GM23248 (cell line): Measurements from ENCODE around the gene CIPC. TPM values are rescaled to one million over a fixed set of nuclear protein-coding genes. Genes with fewer than 3 reads are reported as not detected.
A peak's percentile ranks its signal among the peaks of the same experiment; 100 is the strongest.

Experiments used
- DNase-seq: peaks from one replicate; pipeline ENCODE4 v3.0.0-alpha.2; 2015
- H2AFZ ChIP-seq: fragments of 200-600 bp; sonication (generic); 2 replicates; pipeline ENCODE4 v1.6.1; 2016; ENCODE audit warnings: antibody characterized with exemption
- H3F3A ChIP-seq: fragments of 200-600 bp; sonication (generic); 2 replicates; pipeline ENCODE4 v1.6.1; 2016; ENCODE audit warnings: mild to moderate bottlenecking, antibody characterized with exemption, mixed run types; ENCODE audit not compliant: insufficient read depth
- H3K27ac ChIP-seq: fragments of 200-600 bp; sonication (generic); 2 replicates; pipeline ENCODE4 v1.5.1; 2016; ENCODE audit warnings: mild to moderate bottlenecking
- H3K27me3 ChIP-seq: fragments of 200-600 bp; sonication (generic); replicated peaks from 2 replicates; pipeline ENCODE4 v1.6.1; 2016; ENCODE audit warnings: mild to moderate bottlenecking; ENCODE audit not compliant: insufficient read depth
- H3K36me3 ChIP-seq: fragments of 200-600 bp; sonication (generic); 2 replicates; pipeline ENCODE4 v1.6.1; 2016; ENCODE audit warnings: low read depth, mild to moderate bottlenecking
- H3K4me1 ChIP-seq: fragments of 200-600 bp; sonication (generic); 2 replicates; pipeline ENCODE4 v1.6.1; 2016; ENCODE audit warnings: mild to moderate bottlenecking; ENCODE audit not compliant: insufficient read depth
- H3K4me2 ChIP-seq: fragments of 200-600 bp; sonication (generic); one replicate; pipeline ENCODE4 v1.6.1; 2016; ENCODE audit warnings: mild to moderate bottlenecking; ENCODE audit not compliant: unreplicated experiment
- H3K4me3 ChIP-seq: fragments of 200-600 bp; sonication (generic); 2 replicates; pipeline ENCODE4 v1.5.1; 2016; ENCODE audit warnings: mild to moderate bottlenecking
- H3K79me2 ChIP-seq: fragments of 200-600 bp; sonication (generic); 2 replicates; pipeline ENCODE4 v1.6.1; 2016; ENCODE audit warnings: mild to moderate bottlenecking; ENCODE audit not compliant: insufficient read depth
- H3K9ac ChIP-seq: fragments of 200-600 bp; sonication (generic); 2 replicates; pipeline ENCODE4 v1.6.1; 2016; ENCODE audit warnings: mild to moderate bottlenecking
- H3K9me2 ChIP-seq: fragments of 200-600 bp; sonication (generic); 2 replicates; pipeline ENCODE4 v1.6.1; 2016; ENCODE audit warnings: mixed run types, mild to moderate bottlenecking, moderate library complexity; ENCODE audit not compliant: insufficient read depth
- H3K9me3 ChIP-seq: fragments of 200-600 bp; sonication (generic); one replicate; pipeline ENCODE4 v1.6.1; 2017; ENCODE audit warnings: low read depth
- H4K20me1 ChIP-seq: fragments of 200-600 bp; sonication (generic); 2 replicates; pipeline ENCODE4 v1.6.0; 2016; ENCODE audit not compliant: insufficient read depth
- EZH2 ChIP-seq: fragments of 200-600 bp; sonication (generic); IDR thresholded peaks from 2 replicates; pipeline ENCODE4 v1.6.1; 2018; ENCODE audit warnings: antibody characterized with exemption, mild to moderate bottlenecking; ENCODE audit not compliant: insufficient read depth, poor library complexity, severe bottlenecking
- EZH2phosphoT487 ChIP-seq: fragments of 200-600 bp; sonication (generic); IDR thresholded peaks from 2 replicates; pipeline ENCODE4 v1.6.1; 2018; ENCODE audit warnings: antibody characterized with exemption, moderate library complexity, mild to moderate bottlenecking, low read depth; ENCODE audit not compliant: insufficient read depth
- WGBS, 2 experiments: methylation state at CpG; one replicate each; pipeline ENCODE4 v1.1.6; 2015 to 2017; ENCODE audit warnings: low lambda C conversion rate in 2 of 2, low coverage in 1 of 2; ENCODE audit errors: missing lambda C conversion rate in 2 of 2; 5-methylcytosine and 5-hydroxymethylcytosine counted together
- in situ Hi-C: fragments of 300-500 bp; cut with MboI; formaldehyde crosslinking; loops from 2 replicates; pipeline ENCODE4 v1.15.0; 2020
- polyA plus RNA-seq: library from polyadenylated mRNA; unstranded; fragments of >200 nt; fragmentation: Nextera tagmentation; extraction: Ambion mirVana; gene quantifications from 2 replicates; pipeline ENCODE4 v1.2.1, GENCODE V29; 2016
- total RNA-seq: library from RNA; depleted of rRNA; stranded (reverse); fragments of >200 nt; shearing (Covaris generic); gene quantifications from 2 replicates; pipeline ENCODE4 v1.2.3, GENCODE V29; 2014

Gene CIPC
- total and polyA plus RNA-seq, 2 experiments from 2014 or later = 5.5 to 10.8 TPM

- Histone ChIP-seq H3K9ac (no peak overlapping the region), H3K27me3 (peaks cover 13% of the 10 kb centered on the region), H4K20me1 (no peaks in the 10 kb centered on the region), H2AFZ (no peak overlapping the region), H3K4me2 (no peak overlapping the region), H3K9me2 (no peaks in the 10 kb centered on the region), H3K4me1 (no peaks in the 10 kb centered on the region), H3F3A (no peaks in the 10 kb centered on the region), H3K36me3 (no peaks in the 10 kb centered on the region), H3K79me2 (no peaks in the 10 kb centered on the region), H3K27ac (no peak overlapping the region), H3K4me3 (no peak overlapping the region), H3K9me3 (no peaks in the 10 kb centered on the region)
- WGBS, 2 experiments = 60 to 79% methylated on average over 3 of the region's 3 CpGs
- in situ Hi-C loops = loop anchor here (10.0 kb wide), 1 partner anchor 141 kb away; no protein-coding TSS in a partner anchor
- DNase-seq = no peak
- TF ChIP-seq EZH2phosphoT487 (no peak), EZH2 (no peak)
Observed at GRCh38 chr14:77153802-77154201, 55.7 kb downstream of the CIPC start.

GRCh38 chr14:77154421-77154820 lies 56.4 kb downstream of the CIPC start:
- Histone ChIP-seq H4K20me1 (no peaks in the 10 kb centered on the region), H3K9ac (no peak overlapping the region), H3K4me2 (no peak overlapping the region), H3K36me3 (no peaks in the 10 kb centered on the region), H2AFZ (no peak overlapping the region), H3K9me3 (no peaks in the 10 kb centered on the region), H3K27me3 (peaks cover 13% of the 10 kb centered on the region), H3K27ac (no peak overlapping the region), H3K4me3 (no peak overlapping the region), H3K9me2 (no peaks in the 10 kb centered on the region), H3K4me1 (no peaks in the 10 kb centered on the region), H3K79me2 (no peaks in the 10 kb centered on the region), H3F3A (no peaks in the 10 kb centered on the region)
- in situ Hi-C loops = loop anchor here (10.0 kb wide), 1 partner anchor 140 kb away; no protein-coding TSS in a partner anchor
- DNase-seq = no peak
- TF ChIP-seq EZH2phosphoT487 = no peak
- no peak for TF ChIP-seq EZH2
- 15 to 25% methylated on average over 7 of the region's 7 CpGs for WGBS, 2 experiments

DNA sequence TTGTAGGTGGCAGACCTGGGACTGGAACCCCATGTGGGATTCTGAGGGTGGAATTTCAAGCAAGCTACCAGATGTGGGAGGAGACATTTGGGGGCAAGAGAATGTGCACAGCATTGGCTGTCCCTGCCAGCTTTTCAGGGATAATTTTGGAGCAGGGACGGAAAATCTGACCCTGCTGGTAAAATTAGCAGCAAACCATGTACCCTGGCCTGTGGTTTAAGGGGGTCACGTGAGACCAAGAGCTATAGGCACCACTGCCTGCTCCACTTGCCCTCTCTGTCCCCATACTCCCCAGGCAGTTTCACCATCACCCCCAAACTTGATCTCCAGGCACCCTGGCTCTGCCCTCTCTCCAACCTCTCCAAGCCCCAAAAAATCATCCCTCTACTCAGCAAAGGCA lies 57.0 kb downstream of the CIPC start:
- in situ Hi-C loops = loop anchor here (10.0 kb wide), 1 partner anchor 140 kb away; no protein-coding TSS in a partner anchor
- no peaks in the 10 kb centered on the region for H4K20me1 ChIP-seq
- H3F3A ChIP-seq = no peaks in the 10 kb centered on the region
- H3K27ac ChIP-seq = no peak overlapping the region
- H3K4me3 ChIP-seq = no peak overlapping the region
- no peak for DNase-seq
- WGBS, 2 experiments = 0 to 23% methylated on average over 1 to 2 of the region's 2 CpGs
- no peak for TF ChIP-seq EZH2phosphoT487
- TF ChIP-seq EZH2 = no peak
- H3K9me3 ChIP-seq = no peaks in the 10 kb centered on the region
- H3K9ac ChIP-seq = no peak overlapping the region
- no peaks in the 10 kb centered on the region for H3K79me2 ChIP-seq
- H3K4me1 ChIP-seq = no peaks in the 10 kb centered on the region
- H3K27me3 ChIP-seq = peaks cover 13% of the 10 kb centered on the region
- H3K36me3 ChIP-seq = no peaks in the 10 kb centered on the region
- no peak overlapping the region for H2AFZ ChIP-seq
- no peak overlapping the region for H3K4me2 ChIP-seq
- no peaks in the 10 kb centered on the region for H3K9me2 ChIP-seq

GRCh38 chr14:77157740-77158139 lies 59.7 kb downstream of the CIPC start:
- Histone ChIP-seq H3K4me3 (no peak overlapping the region), H3K4me1 (no peaks in the 10 kb centered on the region), H3F3A (no peaks in the 10 kb centered on the region), H2AFZ (peak overlapping the region; percentile 36; the same call in 1 of the 2 replicates), H3K79me2 (no peaks in the 10 kb centered on the region), H4K20me1 (no peaks in the 10 kb centered on the region), H3K27ac (no peak overlapping the region), H3K9ac (no peak overlapping the region), H3K9me2 (no peaks in the 10 kb centered on the region), H3K4me2 (peak overlapping the region; percentile 40), H3K27me3 (peaks cover 13% of the 10 kb centered on the region), H3K9me3 (no peaks in the 10 kb centered on the region), H3K36me3 (no peaks in the 10 kb centered on the region)
- 50 to 51% methylated on average over 7 to 11 of the region's 11 CpGs for WGBS, 2 experiments
- DNase-seq = no peak
- in situ Hi-C loops = loop anchor here (10.0 kb wide), 1 partner anchor 137 kb away; no protein-coding TSS in a partner anchor
- TF ChIP-seq EZH2 (no peak), EZH2phosphoT487 (no peak)
